HS-27A (cell line): ENCODE data around the gene APAF1.
A peak's percentile ranks its signal among the peaks of the same experiment; 100 is the strongest.

Experiments used
- DNase-seq: peaks from one replicate; pipeline ENCODE4 v3.0.0-alpha.2; 2012; ENCODE audit warnings: low read depth, missing footprints

APAF1 gene

GRCh38 chr12:98727196-98727595 is 82.1 kb downstream of the APAF1 start:
- DNase-seq = no peak

- DNase-seq = no peak
Observed at GRCh38 chr12:98730412-98730811, 85.3 kb downstream of the APAF1 start.

GRCh38 chr12:98733667-98734350 is 88.7 kb downstream of the APAF1 start:
- DNase-seq = no peak

GRCh38 chr12:98735821-98736220 is 90.7 kb downstream of the APAF1 start:
- DNase-seq = no peak

GRCh38 chr12:98736352-98737321 is 91.5 kb downstream of the APAF1 start:
- DNase-seq = no peak

- no peak for DNase-seq
Observed at GRCh38 chr12:98737322-98737712, 92.2 kb downstream of the APAF1 start.

GRCh38 chr12:98738002-98738401 is 92.9 kb downstream of the APAF1 start:
- no peak for DNase-seq

- DNase-seq = no peak
Observed at GRCh38 chr12:98738539-98738938, 93.4 kb downstream of the APAF1 start.

- DNase-seq = no peak
Observed at GRCh38 chr12:98740751-98741150, 95.7 kb downstream of the APAF1 start.

GRCh38 chr12:98741196-98741555 is 96.1 kb downstream of the APAF1 start:
- DNase-seq = no peak

- no peak for DNase-seq
Observed at GRCh38 chr12:98741556-98742265, 96.6 kb downstream of the APAF1 start.

- DNase-seq = no peak
Observed at GRCh38 chr12:98743362-98743953, 98.4 kb downstream of the APAF1 start.

- DNase-seq = no peak
Observed at GRCh38 chr12:98744680-98745079, 99.6 kb downstream of the APAF1 start.

- no peak for DNase-seq
Observed at GRCh38 chr12:98745578-98746391, 100.7 kb downstream of the APAF1 start.

GRCh38 chr12:98748463-98748862 is 103.4 kb downstream of the APAF1 start:
- DNase-seq = no peak

GRCh38 chr12:98750511-98750910 is 105.4 kb downstream of the APAF1 start:
- DNase-seq = no peak

- no peak for DNase-seq
Observed at GRCh38 chr12:98751580-98752115, 106.6 kb downstream of the APAF1 start.

- no peak for DNase-seq
Observed at GRCh38 chr12:98752726-98753125, 107.6 kb downstream of the APAF1 start.

- DNase-seq = no peak
Observed at GRCh38 chr12:98754095-98754494, 109.0 kb downstream of the APAF1 start.

GRCh38 chr12:98755855-98756254 is 110.8 kb downstream of the APAF1 start:
- DNase-seq = peak; percentile 19

GRCh38 chr12:98757455-98757854 is 112.4 kb downstream of the APAF1 start:
- no peak for DNase-seq
